ENCODE data around the gene DUSP8. TPM values are rescaled to one million over a fixed set of nuclear protein-coding genes. Genes with fewer than 3 reads are reported as not detected.
"Not testable (repeated sequence)": the region's sequence is repeated elsewhere in the genome, so short reads cannot be mapped to it uniquely, and the experiment has no call there.

The DUSP8 gene
- total RNA-seq, 1 experiment from 2014 or later, result 4.4 TPM

DNA sequence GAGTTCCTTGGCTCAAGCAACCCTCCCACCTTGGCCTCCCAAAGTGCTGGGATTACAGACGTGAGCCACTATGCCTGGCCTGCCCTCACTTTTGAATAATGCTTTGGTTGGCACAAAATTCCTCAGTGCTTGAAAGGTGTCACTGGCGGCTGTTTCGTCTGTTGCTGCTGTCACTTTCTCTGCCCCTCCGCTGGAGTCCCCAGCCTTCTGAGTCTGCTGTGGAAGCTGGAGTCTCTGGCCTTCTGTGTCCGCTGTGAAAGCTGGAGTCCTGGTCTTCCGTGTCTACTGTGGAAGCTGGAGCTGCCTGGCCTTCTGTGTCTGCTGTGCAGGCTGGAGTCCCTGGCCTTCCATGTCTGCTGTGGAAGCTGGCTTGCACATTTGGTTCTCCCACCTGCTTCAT is 17.9 kb upstream of the DUSP8 start:
- Mint-ChIP-seq H3K4me3 (no peak overlapping the region), H3K36me3 (ENCODE audit: insufficient read depth in 1 of 3, low read depth in 3 of 3) (no peaks in the 10 kb centered on the region), H3K4me1 (peaks cover 2 to 4% of the 10 kb centered on the region in 2 experiments; a peak in 1 of 4 replicates), H3K27ac (no peak overlapping the region), H3K27me3 (ENCODE audit: low read depth) (peaks cover 63% of the 10 kb centered on the region), H3K9me3 (peaks cover 0 to 2% of the 10 kb centered on the region in 2 experiments; a peak in 1 of 5 replicates)
- no peak overlapping the region for H3K4me2 ChIP-seq (ENCODE audit: insufficient read depth, insufficient read length, low read length)
- H3K27ac ChIP-seq (ENCODE audit: insufficient read length, low read depth, low read length), result no peak overlapping the region
- no peak overlapping the region for H4K8ac ChIP-seq (replicated peaks; ENCODE audit: insufficient read length, low read depth, low read length)
- no peaks in the 10 kb centered on the region for H3K79me1 ChIP-seq (ENCODE audit: insufficient read depth, low read depth, low read length, poor library complexity, severe bottlenecking)
- no peaks in the 10 kb centered on the region; the same call in 1 of the 2 replicates for H3K4me1 ChIP-seq (ENCODE audit: insufficient read depth, low read length)
- H2BK20ac ChIP-seq (ENCODE audit: low read depth, low read length, poor library complexity, severe bottlenecking), result no peak overlapping the region
- no peak overlapping the region for H2AFZ ChIP-seq (ENCODE audit: low read length)
- H3K23me2 ChIP-seq (ENCODE audit: insufficient read length, low read depth, low read length, poor library complexity, severe bottlenecking), result no peaks in the 10 kb centered on the region
- no peak overlapping the region for H2BK5ac ChIP-seq (ENCODE audit: insufficient read length, low read length)
- no peak overlapping the region for H3K18ac ChIP-seq (ENCODE audit: insufficient read length, low read depth, low read length)
- H4K91ac ChIP-seq (ENCODE audit: insufficient read length, low read depth, low read length), result no peak overlapping the region
- no peak overlapping the region for H3K9ac ChIP-seq (ENCODE audit: extremely low read depth, insufficient read length, low read length)
- no peak overlapping the region for H3K23ac ChIP-seq (ENCODE audit: insufficient read length, low read depth, low read length)
- H4K20me1 ChIP-seq (ENCODE audit: control insufficient read depth, insufficient read depth, insufficient read length), result no peaks in the 10 kb centered on the region
- no peak overlapping the region; the same call in 1 of the 2 replicates for H3K14ac ChIP-seq (ENCODE audit: insufficient read depth, low read length)
- no peak overlapping the region for H4K5ac ChIP-seq (ENCODE audit: insufficient read length, low read depth, low read length)
- no CpG with 5 or more reads among the region's 6 CpGs for WGBS (ENCODE audit: extremely low coverage, insufficient read length, low lambda C conversion rate)
- no peaks in the 10 kb centered on the region for H3K79me2 ChIP-seq (ENCODE audit: insufficient read depth, low read length)
- H3K56ac ChIP-seq (ENCODE audit: insufficient read length, low read depth, low read length), result no peak overlapping the region
- no peaks in the 10 kb centered on the region for H3K27me3 ChIP-seq (ENCODE audit: insufficient read depth, low read length)
- H2AK5ac ChIP-seq (ENCODE audit: insufficient read length, low read length), result no peak overlapping the region
- TF ChIP-seq, protein P1, sequence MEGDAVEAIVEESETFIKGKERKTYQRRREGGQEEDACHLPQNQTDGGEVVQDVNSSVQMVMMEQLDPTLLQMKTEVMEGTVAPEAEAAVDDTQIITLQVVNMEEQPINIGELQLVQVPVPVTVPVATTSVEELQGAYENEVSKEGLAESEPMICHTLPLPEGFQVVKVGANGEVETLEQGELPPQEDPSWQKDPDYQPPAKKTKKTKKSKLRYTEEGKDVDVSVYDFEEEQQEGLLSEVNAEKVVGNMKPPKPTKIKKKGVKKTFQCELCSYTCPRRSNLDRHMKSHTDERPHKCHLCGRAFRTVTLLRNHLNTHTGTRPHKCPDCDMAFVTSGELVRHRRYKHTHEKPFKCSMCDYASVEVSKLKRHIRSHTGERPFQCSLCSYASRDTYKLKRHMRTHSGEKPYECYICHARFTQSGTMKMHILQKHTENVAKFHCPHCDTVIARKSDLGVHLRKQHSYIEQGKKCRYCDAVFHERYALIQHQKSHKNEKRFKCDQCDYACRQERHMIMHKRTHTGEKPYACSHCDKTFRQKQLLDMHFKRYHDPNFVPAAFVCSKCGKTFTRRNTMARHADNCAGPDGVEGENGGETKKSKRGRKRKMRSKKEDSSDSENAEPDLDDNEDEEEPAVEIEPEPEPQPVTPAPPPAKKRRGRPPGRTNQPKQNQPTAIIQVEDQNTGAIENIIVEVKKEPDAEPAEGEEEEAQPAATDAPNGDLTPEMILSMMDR (conservative IDR thresholded peaks at IDR 0.05), result no peak
- H2BK120ac ChIP-seq (ENCODE audit: low read depth, low read length, poor library complexity, severe bottlenecking), result no peak overlapping the region
- no peak overlapping the region for H3T11ph ChIP-seq (ENCODE audit: low read length)
- no peak overlapping the region for H2BK12ac ChIP-seq (ENCODE audit: insufficient read length, low read depth, low read length)
- no peak overlapping the region for H3K4ac ChIP-seq (ENCODE audit: low read depth, low read length)
- no peaks in the 10 kb centered on the region for H3K9me3 ChIP-seq (ENCODE audit: control insufficient read depth, low read depth, low read length)
- H2BK15ac ChIP-seq (ENCODE audit: low read depth, low read length), result no peak overlapping the region
- no peak for DNase-seq

DNA sequence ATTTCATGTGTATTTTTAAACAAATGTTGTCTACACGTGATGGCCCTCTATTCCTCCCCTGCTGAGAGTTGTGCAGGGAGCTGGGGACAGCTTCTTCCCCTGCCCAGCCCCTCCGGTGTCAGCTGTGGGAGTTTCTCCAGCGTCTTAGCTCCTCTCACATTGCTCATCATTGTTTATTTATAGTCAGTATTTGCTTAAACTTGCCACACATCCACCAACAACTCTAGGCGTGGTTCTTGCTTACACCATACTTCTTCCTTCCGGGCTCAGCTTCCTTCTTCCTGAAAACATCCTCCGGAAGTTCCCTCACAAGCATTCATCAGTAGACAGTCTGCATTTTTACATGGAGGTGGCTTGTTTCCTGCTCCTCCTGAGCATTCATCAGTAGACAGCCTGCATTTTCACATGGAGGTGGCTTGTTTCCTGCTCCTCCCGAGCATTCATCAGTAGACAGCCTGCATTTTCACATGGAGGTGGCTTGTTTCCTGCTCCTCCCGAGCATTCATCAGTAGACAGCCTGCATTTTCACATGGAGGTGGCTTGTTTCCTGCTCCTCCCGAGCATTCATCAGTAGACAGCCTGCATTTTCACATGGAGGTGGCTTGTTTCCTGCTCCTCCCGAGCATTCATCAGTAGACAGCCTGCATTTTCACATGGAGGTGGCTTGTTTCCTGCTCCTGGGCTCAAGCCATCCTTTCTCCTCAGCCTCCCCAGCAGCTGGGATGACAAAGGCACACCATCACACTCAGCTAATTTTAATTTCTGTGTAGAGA is 17.3 kb upstream of the DUSP8 start:
- not testable (repeated sequence) for H2BK12ac ChIP-seq (ENCODE audit: insufficient read length, low read depth, low read length); H2BK5ac ChIP-seq (ENCODE audit: insufficient read length, low read length); H3K4me1 Mint-ChIP-seq; H4K5ac ChIP-seq (ENCODE audit: insufficient read length, low read depth, low read length); H3K79me2 ChIP-seq (ENCODE audit: insufficient read depth, low read length); H3K79me1 ChIP-seq (ENCODE audit: insufficient read depth, low read depth, low read length, poor library complexity, severe bottlenecking); H2AFZ ChIP-seq (ENCODE audit: low read length); H3K27ac ChIP-seq (ENCODE audit: insufficient read length, low read depth, low read length); H3K36me3 Mint-ChIP-seq (ENCODE audit: insufficient read depth in 1 of 3, low read depth in 3 of 3); H3K9ac ChIP-seq (ENCODE audit: extremely low read depth, insufficient read length, low read length); H3K27me3 ChIP-seq (ENCODE audit: insufficient read depth, low read length); H3K23ac ChIP-seq (ENCODE audit: insufficient read length, low read depth, low read length); H4K8ac ChIP-seq (replicated peaks; ENCODE audit: insufficient read length, low read depth, low read length); H3T11ph ChIP-seq (ENCODE audit: low read length); H3K56ac ChIP-seq (ENCODE audit: insufficient read length, low read depth, low read length); H3K4me3 Mint-ChIP-seq; H4K91ac ChIP-seq (ENCODE audit: insufficient read length, low read depth, low read length); H3K27ac Mint-ChIP-seq; H3K4me2 ChIP-seq (ENCODE audit: insufficient read depth, insufficient read length, low read length); H3K23me2 ChIP-seq (ENCODE audit: insufficient read length, low read depth, low read length, poor library complexity, severe bottlenecking); H3K14ac ChIP-seq (ENCODE audit: insufficient read depth, low read length); H3K18ac ChIP-seq (ENCODE audit: insufficient read length, low read depth, low read length); H2BK20ac ChIP-seq (ENCODE audit: low read depth, low read length, poor library complexity, severe bottlenecking); H2BK15ac ChIP-seq (ENCODE audit: low read depth, low read length); H3K4ac ChIP-seq (ENCODE audit: low read depth, low read length); H3K4me1 ChIP-seq (ENCODE audit: insufficient read depth, low read length); H2AK5ac ChIP-seq (ENCODE audit: insufficient read length, low read length); H2BK120ac ChIP-seq (ENCODE audit: low read depth, low read length, poor library complexity, severe bottlenecking); H4K20me1 ChIP-seq (ENCODE audit: control insufficient read depth, insufficient read depth, insufficient read length); DNase-seq; H3K9me3 ChIP-seq (ENCODE audit: control insufficient read depth, low read depth, low read length); H3K9me3 Mint-ChIP-seq
- WGBS (ENCODE audit: extremely low coverage, insufficient read length, low lambda C conversion rate), result no CpG with 5 or more reads among the region's 10 CpGs
- peaks cover 60% of the 10 kb centered on the region for H3K27me3 Mint-ChIP-seq (ENCODE audit: low read depth)
